ENCODE results near the gene SPACA7. TPM values are rescaled to one million over a fixed set of nuclear protein-coding genes. Genes with fewer than 3 reads are reported as not detected.

The SPACA7 gene
- polyA plus RNA-seq, 1 donor from 2014 or later = not detected

- H3K4me2 ChIP-seq (ENCODE audit: low read length) = no peak overlapping the region
- peaks cover 21% of the 10 kb centered on the region for H3K9me3 ChIP-seq (ENCODE audit: low read length)
- no peaks in the 10 kb centered on the region for H3K9me2 ChIP-seq (ENCODE audit: insufficient read depth, low read length)
- no peaks in the 10 kb centered on the region for H3K36me3 ChIP-seq (ENCODE audit: insufficient read depth, low read length)
- no peak overlapping the region for H3K9ac ChIP-seq (ENCODE audit: low read length)
- no peak overlapping the region for H3K4me3 ChIP-seq (ENCODE audit: low read length)
- H3K27ac ChIP-seq (ENCODE audit: low read length) = no peak overlapping the region
- H3K79me2 ChIP-seq (replicated peaks; ENCODE audit: insufficient read depth, low read length) = no peaks in the 10 kb centered on the region
- no peaks in the 10 kb centered on the region for H3K27me3 ChIP-seq (ENCODE audit: insufficient read depth, low read depth, low read length)
- H4K20me1 ChIP-seq (ENCODE audit: insufficient read depth) = no peaks in the 10 kb centered on the region
- no peaks in the 10 kb centered on the region for H3F3A ChIP-seq (ENCODE audit: insufficient read depth, low read length, poor library complexity, severe bottlenecking)
- no peak for TF ChIP-seq SMC3 (conservative IDR thresholded peaks at IDR 0.05; ENCODE audit: poor library complexity)
- no peak for TF ChIP-seq CTCF (IDR thresholded peaks at IDR 0.05; ENCODE audit: poor library complexity, severe bottlenecking)
- TF ChIP-seq TAF1 (IDR thresholded peaks at IDR 0.05; ENCODE audit: low read depth) = no peak
- no peak for TF ChIP-seq POLR2AphosphoS5 (IDR thresholded peaks at IDR 0.05)
- TF ChIP-seq MXI1 (conservative IDR thresholded peaks at IDR 0.05; ENCODE audit: poor library complexity, severe bottlenecking) = no peak
- no peak for TF ChIP-seq REST (IDR thresholded peaks at IDR 0.05; ENCODE audit: borderline replicate concordance)
- TF ChIP-seq EZH2 (IDR thresholded peaks at IDR 0.05; ENCODE audit: borderline replicate concordance, insufficient read depth, low read length, poor library complexity, severe bottlenecking) = no peak
- no peak for TF ChIP-seq RAD21 (conservative IDR thresholded peaks at IDR 0.05)
- TF ChIP-seq EP300 (conservative IDR thresholded peaks at IDR 0.05; ENCODE audit: poor library complexity, severe bottlenecking) = no peak
- H2AFZ ChIP-seq (ENCODE audit: low read depth, low read length) = no peak overlapping the region
Observed at GRCh38 chr13:112416647-112417046, 40.5 kb downstream of the SPACA7 start.

GRCh38 chr13:112417079-112417478 lies 40.9 kb downstream of the SPACA7 start:
- Histone ChIP-seq H3K27ac (ENCODE audit: low read length) (no peak overlapping the region), H3K9ac (ENCODE audit: low read length) (no peak overlapping the region), H3K9me3 (ENCODE audit: low read length) (peaks cover 19% of the 10 kb centered on the region), H4K20me1 (ENCODE audit: insufficient read depth) (no peaks in the 10 kb centered on the region), H3K79me2 (replicated peaks; ENCODE audit: insufficient read depth, low read length) (no peaks in the 10 kb centered on the region), H3K36me3 (ENCODE audit: insufficient read depth, low read length) (no peaks in the 10 kb centered on the region), H3K4me3 (ENCODE audit: low read length) (no peak overlapping the region), H2AFZ (ENCODE audit: low read depth, low read length) (no peak overlapping the region), H3F3A (ENCODE audit: insufficient read depth, low read length, poor library complexity, severe bottlenecking) (no peaks in the 10 kb centered on the region), H3K4me2 (ENCODE audit: low read length) (no peak overlapping the region), H3K27me3 (ENCODE audit: insufficient read depth, low read depth, low read length) (no peaks in the 10 kb centered on the region), H3K9me2 (ENCODE audit: insufficient read depth, low read length) (no peaks in the 10 kb centered on the region)
- TF ChIP-seq TAF1 (IDR thresholded peaks at IDR 0.05; ENCODE audit: low read depth) (no peak), EP300 (conservative IDR thresholded peaks at IDR 0.05; ENCODE audit: poor library complexity, severe bottlenecking) (no peak), EZH2 (IDR thresholded peaks at IDR 0.05; ENCODE audit: borderline replicate concordance, insufficient read depth, low read length, poor library complexity, severe bottlenecking) (no peak), MXI1 (conservative IDR thresholded peaks at IDR 0.05; ENCODE audit: poor library complexity, severe bottlenecking) (no peak), REST (IDR thresholded peaks at IDR 0.05; ENCODE audit: borderline replicate concordance) (no peak), SMC3 (conservative IDR thresholded peaks at IDR 0.05; ENCODE audit: poor library complexity) (no peak), RAD21 (conservative IDR thresholded peaks at IDR 0.05) (no peak)
